Osteocyte (in vitro differentiated cells): Measurements from ENCODE around the gene ITIH4. TPM values are rescaled to one million over a fixed set of nuclear protein-coding genes. Genes with fewer than 3 reads are reported as not detected.

ENCODE experiments used
- DNase-seq: peaks from one replicate; pipeline ENCODE4 v3.0.0; 2021; ENCODE audit warnings: mixed read lengths; ENCODE audit not compliant: unreplicated experiment; ENCODE audit errors: extremely low spot score
- H3K27ac Mint-ChIP-seq: one replicate; pipeline ENCODE4 v1.8.0; 2021; ENCODE audit warnings: mild to moderate bottlenecking, mixed read lengths; ENCODE audit not compliant: unreplicated experiment
- H3K27me3 Mint-ChIP-seq: one replicate; pipeline ENCODE4 v1.8.0; 2021; ENCODE audit warnings: mixed read lengths; ENCODE audit not compliant: unreplicated experiment
- H3K36me3 Mint-ChIP-seq: one replicate; pipeline ENCODE4 v1.8.0; 2021; ENCODE audit warnings: mixed read lengths; ENCODE audit not compliant: unreplicated experiment
- H3K4me1 Mint-ChIP-seq: one replicate; pipeline ENCODE4 v1.8.0; 2021; ENCODE audit warnings: mixed read lengths; ENCODE audit not compliant: unreplicated experiment
- H3K4me3 Mint-ChIP-seq: one replicate; pipeline ENCODE4 v1.8.0; 2021; ENCODE audit warnings: mild to moderate bottlenecking, moderate library complexity, mixed read lengths; ENCODE audit not compliant: unreplicated experiment
- H3K9me3 Mint-ChIP-seq: one replicate; pipeline ENCODE4 v1.8.0; 2021; ENCODE audit warnings: mixed read lengths; ENCODE audit not compliant: unreplicated experiment
- CTCF ChIP-seq: fragments of 200-600 bp; sonication (generic); IDR thresholded peaks from 2 replicates; pipeline ENCODE4 v1.5.0; 2021; ENCODE audit warnings: antibody characterized with exemption, mild to moderate bottlenecking, moderate library complexity
- total RNA-seq: library from RNA; stranded (reverse); gene quantifications from 2 replicates; pipeline ENCODE4 v1.2.1, GENCODE V29; 2021

Gene ITIH4
- total RNA-seq, 1 donor from 2014 or later = 7.2 TPM

DNA sequence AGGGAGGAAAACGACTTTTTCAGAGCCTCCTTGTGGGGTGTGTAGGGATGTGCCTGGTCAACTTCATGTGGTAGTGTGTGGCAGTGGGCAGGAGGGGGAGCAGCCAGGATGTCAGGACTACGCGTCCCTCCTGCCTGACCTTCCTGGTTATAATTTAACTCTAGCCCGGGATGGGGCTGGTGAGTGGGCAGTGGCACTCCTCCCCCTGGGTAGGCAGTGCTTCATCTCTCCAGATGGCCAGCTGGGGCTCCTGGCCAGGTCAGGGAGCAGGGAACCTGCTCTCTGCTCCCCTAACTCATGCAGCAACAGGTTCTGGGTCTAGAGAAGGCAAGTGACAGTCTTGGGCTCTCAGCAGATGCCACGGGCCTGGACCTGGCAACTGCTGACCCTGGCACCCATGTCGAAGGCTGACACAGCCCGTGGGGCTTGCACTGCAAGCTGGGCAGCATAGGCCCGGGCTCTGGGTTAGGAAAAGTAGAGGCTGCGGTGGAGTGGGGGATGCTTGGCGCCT lies 2.6 kb downstream of the ITIH4 start:
- no peak overlapping the region for H3K27ac Mint-ChIP-seq
- no peak overlapping the region for H3K4me3 Mint-ChIP-seq
- H3K4me1 Mint-ChIP-seq = peaks cover 29% of the 10 kb centered on the region
- no peaks in the 10 kb centered on the region for H3K9me3 Mint-ChIP-seq
- TF ChIP-seq CTCF = no peak
- H3K27me3 Mint-ChIP-seq = no peaks in the 10 kb centered on the region
- no peaks in the 10 kb centered on the region for H3K36me3 Mint-ChIP-seq
- no peak for DNase-seq

GRCh38 chr3:52827441-52827840 lies 3.0 kb downstream of the ITIH4 start:
- Mint-ChIP-seq H3K4me1 (peaks cover 29% of the 10 kb centered on the region), H3K27me3 (no peaks in the 10 kb centered on the region)

GRCh38 chr3:52824037-52824436 lies 6.4 kb downstream of the ITIH4 start:
- Mint-ChIP-seq H3K4me3 (no peak overlapping the region), H3K36me3 (no peaks in the 10 kb centered on the region), H3K9me3 (no peaks in the 10 kb centered on the region), H3K27ac (no peak overlapping the region), H3K27me3 (no peaks in the 10 kb centered on the region), H3K4me1 (peaks cover 11% of the 10 kb centered on the region)
- DNase-seq = no peak
- no peak for TF ChIP-seq CTCF

More at GRCh38 chr3:52827441-52827840, 3.0 kb downstream of the ITIH4 start:
- H3K9me3 Mint-ChIP-seq = no peaks in the 10 kb centered on the region
- TF ChIP-seq CTCF = no peak
- no peaks in the 10 kb centered on the region for H3K36me3 Mint-ChIP-seq
- no peak overlapping the region for H3K27ac Mint-ChIP-seq
- H3K4me3 Mint-ChIP-seq = no peak overlapping the region
- no peak for DNase-seq

GRCh38 chr3:52822363-52822762 lies 8.1 kb downstream of the ITIH4 start:
- TF ChIP-seq CTCF = no peak
- Mint-ChIP-seq H3K36me3 (no peaks in the 10 kb centered on the region), H3K27me3 (no peaks in the 10 kb centered on the region), H3K9me3 (no peaks in the 10 kb centered on the region), H3K4me1 (peaks cover 3% of the 10 kb centered on the region), H3K4me3 (no peak overlapping the region), H3K27ac (no peak overlapping the region)
- DNase-seq = no peak

- Mint-ChIP-seq H3K4me3 (no peak overlapping the region), H3K9me3 (no peaks in the 10 kb centered on the region), H3K36me3 (no peaks in the 10 kb centered on the region), H3K4me1 (no peaks in the 10 kb centered on the region), H3K27ac (no peak overlapping the region), H3K27me3 (no peaks in the 10 kb centered on the region)
- no peak for DNase-seq
- peak; percentile 56 for TF ChIP-seq CTCF
Observed at GRCh38 chr3:52820736-52821135, 9.7 kb downstream of the ITIH4 start.
